HG02981 (cell line): Measurements from ENCODE around the gene TRIP11.

ENCODE experiments used
- ATAC-seq: cut with Tn5 transposase; IDR thresholded peaks from one replicate; pipeline ENCODE4 v1.9.1; 2021; ENCODE audit warnings: mild to moderate bottlenecking, moderate library complexity; ENCODE audit not compliant: unreplicated experiment

The TRIP11 gene

GRCh38 chr14:91926131-91926890, 113.5 kb downstream of the TRIP11 start:
- ATAC-seq, result no peak

- ATAC-seq, result no peak
These were observed 114.1 kb downstream of the TRIP11 start for GRCh38 chr14:91925727-91926121.

GRCh38 chr14:91925001-91925726, 114.7 kb downstream of the TRIP11 start:
- ATAC-seq, result no peak

GRCh38 chr14:91920526-91920925, 119.3 kb downstream of the TRIP11 start:
- ATAC-seq, result no peak

- no peak for ATAC-seq
These were observed 120.0 kb downstream of the TRIP11 start for GRCh38 chr14:91919814-91920213.

DNA sequence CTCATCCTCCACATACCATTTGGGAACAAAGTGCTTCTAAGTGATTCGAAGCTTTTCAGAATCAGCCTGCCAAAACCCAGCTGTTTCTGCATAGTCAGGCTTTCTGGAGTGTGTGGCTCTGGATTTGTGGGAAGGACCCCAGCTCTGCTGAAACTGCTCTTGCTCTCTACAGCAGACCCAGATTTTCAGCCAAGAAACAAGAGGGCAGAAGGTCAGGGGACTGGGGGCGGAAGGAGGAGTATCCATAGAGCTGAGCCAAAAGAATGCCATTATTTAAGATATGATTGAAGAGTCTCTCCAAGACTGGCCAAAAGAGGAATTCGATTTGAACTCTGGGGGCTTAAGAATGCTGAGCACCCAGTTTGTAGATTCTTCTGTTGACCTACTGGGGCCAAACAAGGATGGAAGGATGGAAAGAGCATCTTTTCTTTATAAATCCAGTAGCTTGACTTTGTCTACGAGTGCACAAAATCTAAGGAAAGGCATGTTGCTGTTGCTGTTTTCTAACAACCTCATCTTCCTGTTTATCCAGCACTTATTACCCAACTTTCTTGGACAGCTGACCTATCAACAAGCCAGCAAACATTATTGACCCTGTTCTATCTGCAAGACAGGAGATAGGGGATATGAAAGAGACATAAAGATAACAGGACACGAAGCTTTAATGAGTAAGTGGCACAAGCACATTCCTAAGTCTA, 121.5 kb downstream of the TRIP11 start:
- no peak for ATAC-seq
